GM19043 (cell line): ENCODE data around the gene RAD51.

ENCODE experiments used
- ATAC-seq: cut with Tn5 transposase; IDR thresholded peaks from one replicate; pipeline ENCODE4 v1.9.1; 2021; ENCODE audit warnings: low read depth; ENCODE audit not compliant: unreplicated experiment

Gene RAD51

DNA sequence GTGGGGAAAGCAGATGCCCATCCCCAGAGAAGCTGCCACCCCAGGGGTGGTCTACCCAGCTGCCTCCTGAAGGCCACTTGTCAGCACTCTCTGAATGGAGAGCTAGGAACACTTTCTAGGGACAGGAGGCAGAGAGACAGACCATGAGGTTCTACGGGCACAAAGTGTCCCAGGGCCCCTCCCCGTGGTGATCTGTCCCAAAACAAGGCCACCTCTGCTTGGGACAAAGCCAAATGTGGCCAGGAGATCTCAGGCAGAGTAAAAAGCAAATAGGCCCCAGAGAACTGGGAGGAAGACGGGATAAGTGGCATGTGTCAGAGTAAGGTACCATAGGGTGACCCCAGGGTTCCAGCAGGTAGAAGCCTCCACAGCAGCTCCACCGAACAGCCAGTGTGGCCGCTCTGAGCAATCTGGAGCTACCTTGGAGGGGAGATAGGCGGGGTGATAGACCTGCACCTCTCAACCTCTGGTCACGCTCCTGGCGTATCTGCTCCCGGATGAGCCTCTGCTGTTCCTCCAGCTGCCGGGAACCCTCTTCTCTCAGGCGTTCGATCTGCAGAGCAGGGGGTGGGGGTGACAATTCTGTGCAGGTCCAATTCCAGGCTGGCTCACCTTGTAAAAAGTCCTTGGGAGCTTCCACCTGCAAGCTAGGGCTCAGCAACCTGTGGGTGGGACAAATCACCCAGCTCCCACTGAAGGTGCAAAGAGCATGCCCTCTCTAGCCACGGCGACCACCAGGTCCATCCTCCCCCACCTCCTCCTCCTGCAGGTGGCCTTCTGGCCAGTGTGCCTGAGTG, 81.0 kb downstream of the RAD51 start:
- ATAC-seq, result no peak

DNA sequence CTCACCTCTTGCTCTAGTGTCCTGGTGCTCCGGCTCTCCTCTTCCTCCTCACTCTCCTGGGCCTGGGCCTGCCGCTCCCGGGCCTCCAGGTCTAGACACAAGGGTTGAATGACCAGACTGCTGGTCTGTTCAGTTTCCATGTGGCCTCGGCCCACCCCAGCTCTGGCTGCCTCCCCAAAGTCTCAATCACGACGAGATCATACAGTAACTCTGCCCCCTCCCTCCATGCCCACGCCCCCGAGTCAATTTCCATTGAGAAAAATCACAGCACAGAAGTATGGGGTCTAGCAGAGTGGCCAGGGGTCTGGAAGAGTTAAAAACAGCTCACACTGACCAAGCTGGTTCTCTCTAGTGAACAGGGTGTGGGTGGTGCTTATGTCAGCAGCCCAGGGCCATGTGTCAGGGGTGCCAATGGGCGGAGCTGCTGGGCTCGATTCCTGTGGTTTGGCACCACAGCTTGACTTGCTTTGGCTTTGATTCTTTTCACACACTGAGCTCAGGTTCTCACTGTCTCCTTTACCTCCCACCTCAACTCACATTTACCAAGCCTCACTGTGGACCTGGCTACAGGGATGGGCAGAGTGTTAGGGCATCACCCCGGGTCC, 81.7 kb downstream of the RAD51 start:
- ATAC-seq, result no peak
